ENCODE results near the gene MICAL2. TPM values are rescaled to one million over a fixed set of nuclear protein-coding genes. Genes with fewer than 3 reads are reported as not detected.

The MICAL2 gene
- total and polyA plus RNA-seq, 10 of the 15 experiments (the other 5 are each of a cell fraction or from before 2014, with no cell fraction given) = 0.90 to 5.6 (median 2.4) TPM

DNA sequence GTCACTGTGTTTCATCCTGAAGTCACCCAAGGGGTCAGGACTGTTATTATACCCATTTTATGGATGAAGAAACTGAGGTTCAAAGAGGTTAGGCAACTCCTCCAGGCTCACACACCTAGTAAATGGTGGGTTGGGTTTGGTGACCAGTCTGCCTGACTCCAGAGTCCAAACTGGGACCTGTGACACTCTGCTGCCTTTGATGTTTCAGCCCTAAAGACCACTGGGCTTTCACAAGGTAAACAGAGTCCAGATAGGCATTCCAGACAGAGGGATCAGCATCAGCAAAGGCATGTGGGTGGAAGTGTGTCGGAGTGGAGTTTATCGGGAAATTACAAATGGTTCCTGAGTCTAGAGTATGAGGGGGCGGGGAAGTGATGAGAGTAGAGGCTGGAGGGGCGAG is 38.5 kb downstream of the MICAL2 start:
- TF ChIP-seq, protein P1, sequence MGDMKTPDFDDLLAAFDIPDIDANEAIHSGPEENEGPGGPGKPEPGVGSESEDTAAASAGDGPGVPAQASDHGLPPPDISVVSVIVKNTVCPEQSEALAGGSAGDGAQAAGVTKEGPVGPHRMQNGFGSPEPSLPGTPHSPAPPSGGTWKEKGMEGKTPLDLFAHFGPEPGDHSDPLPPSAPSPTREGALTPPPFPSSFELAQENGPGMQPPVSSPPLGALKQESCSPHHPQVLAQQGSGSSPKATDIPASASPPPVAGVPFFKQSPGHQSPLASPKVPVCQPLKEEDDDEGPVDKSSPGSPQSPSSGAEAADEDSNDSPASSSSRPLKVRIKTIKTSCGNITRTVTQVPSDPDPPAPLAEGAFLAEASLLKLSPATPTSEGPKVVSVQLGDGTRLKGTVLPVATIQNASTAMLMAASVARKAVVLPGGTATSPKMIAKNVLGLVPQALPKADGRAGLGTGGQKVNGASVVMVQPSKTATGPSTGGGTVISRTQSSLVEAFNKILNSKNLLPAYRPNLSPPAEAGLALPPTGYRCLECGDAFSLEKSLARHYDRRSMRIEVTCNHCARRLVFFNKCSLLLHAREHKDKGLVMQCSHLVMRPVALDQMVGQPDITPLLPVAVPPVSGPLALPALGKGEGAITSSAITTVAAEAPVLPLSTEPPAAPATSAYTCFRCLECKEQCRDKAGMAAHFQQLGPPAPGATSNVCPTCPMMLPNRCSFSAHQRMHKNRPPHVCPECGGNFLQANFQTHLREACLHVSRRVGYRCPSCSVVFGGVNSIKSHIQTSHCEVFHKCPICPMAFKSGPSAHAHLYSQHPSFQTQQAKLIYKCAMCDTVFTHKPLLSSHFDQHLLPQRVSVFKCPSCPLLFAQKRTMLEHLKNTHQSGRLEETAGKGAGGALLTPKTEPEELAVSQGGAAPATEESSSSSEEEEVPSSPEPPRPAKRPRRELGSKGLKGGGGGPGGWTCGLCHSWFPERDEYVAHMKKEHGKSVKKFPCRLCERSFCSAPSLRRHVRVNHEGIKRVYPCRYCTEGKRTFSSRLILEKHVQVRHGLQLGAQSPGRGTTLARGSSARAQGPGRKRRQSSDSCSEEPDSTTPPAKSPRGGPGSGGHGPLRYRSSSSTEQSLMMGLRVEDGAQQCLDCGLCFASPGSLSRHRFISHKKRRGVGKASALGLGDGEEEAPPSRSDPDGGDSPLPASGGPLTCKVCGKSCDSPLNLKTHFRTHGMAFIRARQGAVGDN (IDR thresholded peaks at IDR 0.05) = no peak
- no peak for TF ChIP-seq GABPA (IDR thresholded peaks at IDR 0.05; ENCODE audit: low read depth)
- TF ChIP-seq BRCA1 (IDR thresholded peaks at IDR 0.05; ENCODE audit: low read depth, low read length) = no peak
- no peak for TF ChIP-seq CREM (IDR thresholded peaks at IDR 0.05; ENCODE audit: low read depth)
- no peak for TF ChIP-seq NFYA (IDR thresholded peaks at IDR 0.05; ENCODE audit: borderline replicate concordance, low read depth, low read length)
- no peak for TF ChIP-seq EGR1 (IDR thresholded peaks at IDR 0.05; ENCODE audit: borderline replicate concordance in 1 of 2, low read depth in 2 of 2, low read length in 2 of 2)
- TF ChIP-seq HDAC2 (IDR thresholded peaks at IDR 0.05) = no peak
- TF ChIP-seq BACH1 (IDR thresholded peaks at IDR 0.05; ENCODE audit: borderline replicate concordance) = no peak
- TF ChIP-seq POLR2AphosphoS2 (IDR thresholded peaks at IDR 0.05; ENCODE audit: low read depth, low read length) = no peak
- no peak for TF ChIP-seq FOXK2 (IDR thresholded peaks at IDR 0.05)
- TF ChIP-seq, protein P2, sequence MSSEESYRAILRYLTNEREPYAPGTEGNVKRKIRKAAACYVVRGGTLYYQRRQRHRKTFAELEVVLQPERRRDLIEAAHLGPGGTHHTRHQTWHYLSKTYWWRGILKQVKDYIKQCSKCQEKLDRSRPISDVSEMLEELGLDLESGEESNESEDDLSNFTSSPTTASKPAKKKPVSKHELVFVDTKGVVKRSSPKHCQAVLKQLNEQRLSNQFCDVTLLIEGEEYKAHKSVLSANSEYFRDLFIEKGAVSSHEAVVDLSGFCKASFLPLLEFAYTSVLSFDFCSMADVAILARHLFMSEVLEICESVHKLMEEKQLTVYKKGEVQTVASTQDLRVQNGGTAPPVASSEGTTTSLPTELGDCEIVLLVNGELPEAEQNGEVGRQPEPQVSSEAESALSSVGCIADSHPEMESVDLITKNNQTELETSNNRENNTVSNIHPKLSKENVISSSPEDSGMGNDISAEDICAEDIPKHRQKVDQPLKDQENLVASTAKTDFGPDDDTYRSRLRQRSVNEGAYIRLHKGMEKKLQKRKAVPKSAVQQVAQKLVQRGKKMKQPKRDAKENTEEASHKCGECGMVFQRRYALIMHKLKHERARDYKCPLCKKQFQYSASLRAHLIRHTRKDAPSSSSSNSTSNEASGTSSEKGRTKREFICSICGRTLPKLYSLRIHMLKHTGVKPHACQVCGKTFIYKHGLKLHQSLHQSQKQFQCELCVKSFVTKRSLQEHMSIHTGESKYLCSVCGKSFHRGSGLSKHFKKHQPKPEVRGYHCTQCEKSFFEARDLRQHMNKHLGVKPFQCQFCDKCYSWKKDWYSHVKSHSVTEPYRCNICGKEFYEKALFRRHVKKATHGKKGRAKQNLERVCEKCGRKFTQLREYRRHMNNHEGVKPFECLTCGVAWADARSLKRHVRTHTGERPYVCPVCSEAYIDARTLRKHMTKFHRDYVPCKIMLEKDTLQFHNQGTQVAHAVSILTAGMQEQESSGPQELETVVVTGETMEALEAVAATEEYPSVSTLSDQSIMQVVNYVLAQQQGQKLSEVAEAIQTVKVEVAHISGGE (CRISPR knock-in tag; IDR thresholded peaks at IDR 0.05) = no peak
- no peak for TF ChIP-seq ZBED1 (IDR thresholded peaks at IDR 0.05; ENCODE audit: borderline replicate concordance)
- no peak for TF ChIP-seq SMARCA5 (IDR thresholded peaks at IDR 0.05)
- TF ChIP-seq TARDBP (IDR thresholded peaks at IDR 0.05; ENCODE audit: borderline replicate concordance) = no peak
- no peak for ATAC-seq
- no peaks in the 10 kb centered on the region for H4K20me1 ChIP-seq (ENCODE audit: control insufficient read depth, insufficient read depth)
- H3K4me2 ChIP-seq (ENCODE audit: control insufficient read depth, insufficient read depth) = no peak overlapping the region
- no peaks in the 10 kb centered on the region for H3K36me3 ChIP-seq (ENCODE audit: control insufficient read depth in 2 of 2, insufficient read depth in 2 of 2, low read length in 1 of 2)
- H3K9ac ChIP-seq (ENCODE audit: control insufficient read depth, insufficient read depth, low read length) = no peak overlapping the region
- SMC1A ChIA-PET (ENCODE audit: uncharacterized antibody, unreplicated experiment) = interaction anchor here (0.6 to 1.0 kb wide), 2 partner anchors 11 to 88 kb away, joined by 3 to 5 read pairs; no protein-coding TSS in a partner anchor
- RAD21 ChIA-PET (ENCODE audit: unreplicated experiment) = no interaction called here
- in situ Hi-C loops (cut with MboI) (no loop called here), intact Hi-C loops (cut with micrococcal nuclease; ENCODE audit: unreplicated experiment) (no loop called here)
- H2AFZ ChIP-seq (ENCODE audit: control insufficient read depth, low read depth, low read length) = no peak overlapping the region
- no peak for FAIRE-seq
- no peaks in the 10 kb centered on the region for H3K79me2 ChIP-seq (ENCODE audit: control insufficient read depth, insufficient read depth, low read length)
- H3K27me3 ChIP-seq (replicated peaks in 1 of 2; ENCODE audit: control insufficient read depth in 2 of 2, insufficient read depth in 2 of 2, low read length in 1 of 2) = no peaks in the 10 kb centered on the region
- H3K27ac ChIP-seq (ENCODE audit: control insufficient read depth, insufficient read depth) = no peak overlapping the region
- POLR2A ChIA-PET = no interaction called here
- no peak for DNase-seq (ENCODE audit: low read depth, low spot score)
- no peaks in the 10 kb centered on the region for H3K9me3 ChIP-seq (replicated peaks; ENCODE audit: control insufficient read depth, insufficient read depth, low read length)
- CTCF ChIA-PET = no interaction called here
- peaks cover 9% of the 10 kb centered on the region; the same call in 1 of the 2 replicates for H3K4me1 ChIP-seq (ENCODE audit: control insufficient read depth, insufficient read depth, low read length)
- no peak overlapping the region for H3K4me3 ChIP-seq
- WGBS (ENCODE audit: insufficient coverage, insufficient replicate concordance, low lambda C conversion rate, missing lambda C conversion rate) = 47% methylated on average over 4 of the region's 4 CpGs
- BruUV-seq (replicated peaks) = no TSS peak
